Diencephalon (tissue), 1 donor: ENCODE data around the gene PRICKLE4. TPM values are rescaled to one million over a fixed set of nuclear protein-coding genes. Genes with fewer than 3 reads are reported as not detected.

Source experiments
- small RNA-seq: library from RNA; depleted of rRNA; stranded (forward); fragments of <200 nt; gene quantifications from one replicate; pipeline ENCODE3, GENCODE V24; 2014
- total RNA-seq: library from RNA; depleted of rRNA; stranded (reverse); fragments of >200 nt; gene quantifications from one replicate; pipeline ENCODE4 v1.2.3, GENCODE V29; 2014

PRICKLE4 gene
- total RNA-seq = 0.46 TPM

DNA sequence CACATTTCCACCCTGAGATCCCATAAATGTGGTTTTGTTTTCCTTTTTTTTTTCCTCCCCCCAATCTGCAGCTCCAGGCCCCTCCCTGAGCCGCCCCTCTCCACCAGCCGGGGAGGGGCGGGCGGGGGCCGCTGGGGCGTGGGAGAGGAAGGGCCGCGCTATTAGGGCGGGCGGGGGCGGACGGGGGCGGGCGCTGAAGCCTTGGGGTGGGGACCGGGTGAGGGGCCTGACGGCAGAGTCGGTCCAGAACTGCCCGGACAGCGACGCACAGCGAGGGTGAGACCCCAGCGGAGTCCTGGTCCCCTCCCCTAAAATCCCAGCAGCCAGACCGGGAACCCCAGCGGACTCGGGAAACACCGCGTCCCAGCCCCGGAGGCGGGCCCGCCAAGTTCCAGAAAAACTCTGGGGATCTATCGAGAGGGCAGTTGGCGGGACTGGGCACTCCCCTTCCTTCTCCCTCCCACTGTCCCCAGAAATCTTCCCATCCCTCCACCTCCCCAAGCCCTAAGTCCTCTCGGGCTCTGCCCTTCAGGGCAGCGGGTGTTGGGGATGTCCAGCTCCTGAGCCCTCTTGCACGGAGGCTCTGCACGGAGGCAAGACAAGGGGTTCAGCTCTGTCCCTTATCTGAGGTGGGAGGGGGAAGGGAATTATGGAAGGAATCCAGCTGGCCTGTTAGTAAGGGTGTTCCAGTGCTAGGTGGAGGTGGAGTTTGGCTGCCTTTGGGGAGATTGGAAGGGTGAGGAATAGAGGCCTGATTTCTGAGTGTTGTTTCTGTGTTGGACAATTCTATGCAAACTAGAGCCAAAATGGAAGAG is at the start of gene PRICKLE4:
TSS of gene PRICKLE4 (plus strand) at position 232 of the 815 bp plus-strand sequence. CDS start 2,692 bp downstream, outside the sequence.

DNA sequence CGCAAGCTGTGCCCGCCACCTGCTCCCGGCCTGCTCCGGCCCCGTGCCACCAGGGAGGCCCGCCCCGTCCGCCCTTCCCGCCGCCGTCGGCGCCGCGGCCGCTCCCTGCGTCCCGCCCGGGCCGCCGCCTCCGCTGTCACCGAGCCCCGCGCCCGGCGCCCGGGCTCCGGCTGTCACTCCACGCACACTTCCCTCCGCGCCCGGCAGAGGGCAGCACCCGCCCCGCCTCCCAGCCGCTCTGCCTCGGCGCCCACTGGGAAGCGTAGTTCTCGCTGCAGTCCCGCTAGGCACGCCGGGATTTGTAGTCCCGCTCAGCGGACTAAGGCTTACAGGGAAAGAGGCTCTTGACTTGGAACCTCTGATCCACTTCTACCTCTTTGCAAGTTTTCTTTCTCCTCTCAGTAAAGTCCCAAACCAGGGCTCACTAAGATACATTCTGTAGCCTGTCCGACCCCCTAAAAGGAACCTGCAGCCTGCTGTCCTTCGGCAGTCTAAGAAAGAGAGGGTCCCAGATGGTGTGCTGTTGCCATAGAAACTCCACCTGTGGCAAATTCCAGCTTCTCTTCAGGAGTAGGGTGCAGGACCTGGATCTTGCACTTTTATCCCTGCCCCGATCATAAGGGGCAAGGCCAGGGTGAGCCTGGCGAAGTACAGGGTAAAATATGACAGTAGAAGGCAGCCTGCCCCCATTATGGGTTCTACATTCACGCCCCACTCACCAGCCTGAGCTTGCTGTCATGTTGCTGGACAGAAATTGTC is 45.0 kb upstream of the PRICKLE4 start, which contains the start of gene TFEB:
TSS of gene TFEB (minus strand) at position 182 of the 759 bp plus-strand sequence. CDS start 44,395 bp downstream, outside the sequence.

DNA sequence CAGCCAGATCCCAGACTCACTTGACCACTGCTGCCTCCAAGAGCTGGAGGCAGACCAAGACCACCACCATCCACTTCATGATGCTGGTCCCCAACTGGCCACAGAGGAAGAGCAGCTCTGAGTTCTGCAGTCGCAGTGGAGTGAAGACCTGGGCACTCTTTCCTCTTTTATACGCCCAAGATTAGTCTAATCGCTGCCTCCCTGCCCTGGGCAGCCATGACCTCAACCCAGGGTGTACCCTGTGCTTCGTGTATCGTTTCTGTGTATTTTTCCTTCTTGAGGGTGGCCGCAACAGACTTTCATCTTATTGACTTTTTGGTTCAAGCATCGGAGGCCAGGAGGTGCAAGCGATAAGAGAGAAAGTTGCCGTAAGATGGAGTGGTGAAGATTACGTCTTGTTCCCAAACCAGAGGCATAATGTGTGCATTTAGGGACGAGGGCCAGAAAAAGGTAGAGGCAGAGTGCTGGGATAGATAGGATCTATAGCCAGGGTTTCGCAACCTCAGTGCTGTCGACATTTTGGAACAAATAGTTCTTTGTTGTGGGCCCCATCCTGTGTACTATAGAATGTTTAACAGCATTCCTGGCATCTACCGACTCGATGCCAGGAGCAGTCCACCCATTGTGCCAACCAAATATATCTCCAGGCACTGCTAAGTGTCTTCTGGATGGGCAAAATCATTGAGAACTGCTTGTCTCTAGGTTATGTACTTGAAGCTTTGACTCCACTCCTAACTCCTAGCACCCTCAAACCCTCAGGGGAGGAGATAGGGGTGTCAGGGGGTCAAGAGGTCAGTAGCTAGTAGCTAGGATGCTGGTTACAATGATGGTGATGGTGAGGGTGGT is 33.1 kb upstream of the PRICKLE4 start, which contains the start of gene PGC:
TSS of gene PGC (minus strand) at position 142 of the 846 bp plus-strand sequence. CDS start at position 79, 63 bp downstream.

DNA sequence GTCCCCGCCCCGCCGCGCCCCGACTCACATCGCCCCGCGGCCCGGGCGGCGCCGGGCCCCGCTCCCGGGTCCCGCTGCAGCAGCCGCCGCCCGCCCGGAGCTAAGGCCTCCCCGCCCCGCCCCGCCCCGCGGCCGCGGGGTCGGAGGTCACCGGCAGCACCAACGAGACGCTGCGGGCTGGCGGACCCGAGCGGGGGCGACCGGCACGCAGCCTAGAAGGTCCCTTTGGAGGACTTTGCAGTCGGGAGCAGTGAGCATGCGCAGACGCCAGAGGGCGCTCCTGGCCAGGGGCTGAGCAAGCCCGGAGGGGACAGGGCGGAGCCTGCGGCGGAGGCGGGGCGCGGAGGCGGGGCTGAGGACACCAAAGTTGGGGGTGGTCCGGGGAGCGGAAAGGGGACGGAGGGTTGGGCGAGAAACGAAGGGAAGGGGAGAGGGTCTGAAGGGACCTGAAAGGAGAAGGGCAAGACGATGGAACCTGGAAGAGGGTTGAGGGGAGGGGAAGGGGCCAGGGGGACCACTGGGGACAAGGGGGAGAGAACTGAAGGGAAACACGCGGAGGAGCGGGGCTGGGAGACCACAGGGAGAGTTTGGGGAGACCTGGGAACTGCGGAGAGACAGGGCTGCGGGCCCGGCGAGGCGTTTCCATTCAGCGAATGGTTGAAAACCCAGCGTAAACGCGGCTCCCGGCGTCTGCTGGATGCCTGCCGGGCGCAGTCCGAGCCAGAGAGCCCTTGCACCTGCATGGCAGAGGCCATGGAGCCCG is 613 bp upstream of the PRICKLE4 start, which contains the start of gene FRS3:
TSS of gene FRS3 (minus strand) at position 113 of the 763 bp plus-strand sequence. CDS start 2,913 bp downstream, outside the sequence.

DNA sequence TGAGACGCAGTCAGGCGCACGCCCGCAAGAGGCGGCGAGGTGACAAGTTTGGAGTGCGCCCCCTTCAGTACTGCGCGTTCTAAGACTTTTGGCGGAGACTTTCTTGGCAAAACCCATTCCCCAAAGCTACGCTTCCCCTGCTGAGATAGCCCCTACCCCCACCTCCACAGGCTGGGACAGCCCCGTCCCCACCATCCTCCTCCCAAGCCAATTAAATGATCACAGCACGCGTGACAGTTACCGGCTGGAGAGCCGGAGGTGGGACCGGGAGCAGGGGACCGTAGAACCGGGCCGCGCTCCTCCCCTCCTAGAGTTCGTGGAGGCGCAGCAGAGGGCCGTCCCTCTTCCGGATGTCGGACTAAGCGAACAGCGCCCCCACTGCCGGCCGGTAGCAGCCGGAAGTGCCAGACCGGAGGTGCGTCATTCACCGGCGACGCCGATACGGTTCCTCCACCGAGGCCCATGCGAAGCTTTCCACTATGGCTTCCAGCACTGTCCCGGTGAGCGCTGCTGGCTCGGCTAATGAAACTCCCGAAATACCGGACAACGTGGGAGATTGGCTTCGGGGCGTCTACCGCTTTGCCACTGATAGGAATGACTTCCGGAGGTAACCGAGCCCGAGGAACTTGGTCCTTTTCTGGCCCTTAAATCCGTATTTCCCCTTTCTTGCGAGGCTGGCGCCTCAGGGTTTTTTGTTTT is 6.8 kb downstream of the PRICKLE4 start, which contains the start of gene TOMM6:
TSS of gene TOMM6 (plus strand) at position 476 of the 699 bp plus-strand sequence. CDS start at position 480, 4 bp downstream.

Small RNAs within 50 kb of the gene (small RNA-seq; reads per million reads assigned to genes)
- not detected for gene AL365205.2
- not detected for gene AL365205.3
- gene RF00393 = not detected

Other genes starting within 250 kb of the PRICKLE4 start
- gene FOXP4, start 234.4 kb upstream of the PRICKLE4 start, total RNA-seq = 2.1 TPM
- 21.7 TPM for gene MDFI, start 142.3 kb upstream of the PRICKLE4 start, total RNA-seq
- gene TFEB, start 45.2 kb upstream of the PRICKLE4 start, total RNA-seq = 3.5 TPM
- not detected for gene PGC, start 33.4 kb upstream of the PRICKLE4 start, total RNA-seq
- 11.3 TPM for gene FRS3, start 882 bp upstream of the PRICKLE4 start, total RNA-seq
- gene TOMM6, start 6.9 kb downstream of the PRICKLE4 start, total RNA-seq = 42.7 TPM
- 15.5 TPM for gene USP49, start 114.6 kb downstream of the PRICKLE4 start, total RNA-seq
- 13.6 TPM for gene MED20, start 140.4 kb downstream of the PRICKLE4 start, total RNA-seq
- 15.9 TPM for gene BYSL, start 140.7 kb downstream of the PRICKLE4 start, total RNA-seq
- 16.6 TPM for gene CCND3, start 161.0 kb downstream of the PRICKLE4 start, total RNA-seq